Suprapubic skin (tissue), 4 donors: ENCODE results near the gene KRTAP10-11.

Experiments used
- EP300 ChIP-seq: sonication (generic); formaldehyde crosslinking; IDR thresholded peaks from one replicate; pipeline ENCODE4 v1.6.1; 2017; ENCODE audit warnings: antibody characterized with exemption
- POLR2A ChIP-seq, 2 donors: fragments of 450-650 bp; IDR thresholded peaks; one replicate each; pipeline ENCODE4 v1.6.1; 2017; ENCODE audit warnings: antibody characterized with exemption in 2 of 2, mild to moderate bottlenecking in 2 of 2, moderate library complexity in 2 of 2
- POLR2AphosphoS5 ChIP-seq, 3 donors: sonication (generic); formaldehyde crosslinking; IDR thresholded peaks; one replicate each; pipeline ENCODE4 v1.6.1; 2017; ENCODE audit warnings: antibody characterized with exemption in 3 of 3
- TF ChIP-seq, protein P1 (sequence below), 2 donors: fragments of 200-600 bp in 1 of 2; fragments of 450-650 bp in 1 of 2; sonication (generic) in 1 of 2; IDR thresholded peaks; one replicate each; pipeline ENCODE4 v1.5.1; 2016 to 2019; ENCODE audit warnings: antibody characterized with exemption in 2 of 2, mild to moderate bottlenecking in 1 of 2, moderate library complexity in 1 of 2

DNA sequence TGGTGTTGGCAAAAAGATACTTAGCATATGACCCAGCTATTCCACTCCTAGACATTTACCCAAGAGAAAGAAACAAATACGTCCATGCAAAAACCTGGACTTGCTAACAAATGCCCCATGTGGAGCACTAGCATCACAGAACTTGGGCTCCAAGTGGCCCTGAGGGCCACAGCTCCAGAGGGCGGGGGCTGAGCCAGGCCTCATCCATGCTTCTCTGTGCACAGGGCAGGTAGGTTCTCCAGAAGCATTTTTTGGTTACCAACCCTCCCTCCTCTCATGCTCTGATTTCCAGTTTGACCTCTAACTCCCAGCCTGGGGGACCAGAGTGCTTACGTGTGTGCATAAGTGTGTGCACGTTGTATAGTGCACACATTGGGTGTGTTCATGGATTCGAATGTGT, 18.5 kb downstream of the KRTAP10-11 start:
- TF ChIP-seq, protein P1, sequence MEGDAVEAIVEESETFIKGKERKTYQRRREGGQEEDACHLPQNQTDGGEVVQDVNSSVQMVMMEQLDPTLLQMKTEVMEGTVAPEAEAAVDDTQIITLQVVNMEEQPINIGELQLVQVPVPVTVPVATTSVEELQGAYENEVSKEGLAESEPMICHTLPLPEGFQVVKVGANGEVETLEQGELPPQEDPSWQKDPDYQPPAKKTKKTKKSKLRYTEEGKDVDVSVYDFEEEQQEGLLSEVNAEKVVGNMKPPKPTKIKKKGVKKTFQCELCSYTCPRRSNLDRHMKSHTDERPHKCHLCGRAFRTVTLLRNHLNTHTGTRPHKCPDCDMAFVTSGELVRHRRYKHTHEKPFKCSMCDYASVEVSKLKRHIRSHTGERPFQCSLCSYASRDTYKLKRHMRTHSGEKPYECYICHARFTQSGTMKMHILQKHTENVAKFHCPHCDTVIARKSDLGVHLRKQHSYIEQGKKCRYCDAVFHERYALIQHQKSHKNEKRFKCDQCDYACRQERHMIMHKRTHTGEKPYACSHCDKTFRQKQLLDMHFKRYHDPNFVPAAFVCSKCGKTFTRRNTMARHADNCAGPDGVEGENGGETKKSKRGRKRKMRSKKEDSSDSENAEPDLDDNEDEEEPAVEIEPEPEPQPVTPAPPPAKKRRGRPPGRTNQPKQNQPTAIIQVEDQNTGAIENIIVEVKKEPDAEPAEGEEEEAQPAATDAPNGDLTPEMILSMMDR (IDR thresholded peaks at IDR 0.05), result no peak
- TF ChIP-seq POLR2AphosphoS5 (IDR thresholded peaks at IDR 0.05), result no peak
- TF ChIP-seq POLR2A (IDR thresholded peaks at IDR 0.05), result no peak
- TF ChIP-seq EP300, result no peak
